Measurements from ENCODE around the gene ATP9B. TPM values are rescaled to one million over a fixed set of nuclear protein-coding genes. Genes with fewer than 3 reads are reported as not detected.

The ATP9B gene
- total RNA-seq, 1 donor from 2014 or later = 12.6 TPM

DNA sequence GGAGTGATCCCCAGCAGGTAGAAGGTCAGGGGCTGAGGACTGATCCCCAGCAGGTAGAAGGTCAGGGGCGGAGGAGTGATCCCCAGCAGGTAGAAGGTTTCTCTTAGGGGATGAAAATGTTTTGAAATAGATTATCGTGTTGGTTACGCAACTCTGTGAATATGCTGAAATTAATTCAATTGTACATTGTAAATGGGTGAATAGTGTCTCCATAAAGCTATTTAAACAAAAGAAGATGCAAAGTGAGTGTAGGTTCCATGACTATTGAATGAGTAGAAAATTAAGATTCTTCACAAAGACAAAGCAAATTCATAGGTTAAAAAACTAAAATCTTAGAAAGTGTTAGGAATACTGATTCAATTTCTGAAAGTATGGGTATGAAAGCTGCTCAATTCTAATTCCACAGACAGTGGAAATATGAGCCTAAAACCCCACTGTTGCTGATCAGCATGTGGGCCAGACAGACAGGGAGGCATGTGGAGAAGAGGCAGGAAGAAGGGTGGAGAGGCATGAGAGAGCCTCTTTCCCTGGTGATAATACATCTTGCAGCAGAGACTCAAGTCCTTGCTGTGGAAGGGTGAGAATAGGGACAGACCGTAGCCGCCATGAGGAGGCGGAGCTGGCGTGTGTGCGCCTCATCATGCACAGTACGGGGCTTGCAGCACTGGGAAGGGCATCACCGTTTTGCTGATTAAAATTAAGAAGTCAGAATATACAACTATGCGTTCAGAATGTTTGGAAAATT, 240.6 kb downstream of the ATP9B start:
- Histone ChIP-seq H3K27ac (replicated peaks) (no peak overlapping the region), H3K27me3 (ENCODE audit: low read depth) (no peaks in the 10 kb centered on the region), H3K4me3 (no peak overlapping the region), H3K4me1 (no peaks in the 10 kb centered on the region), H3K36me3 (peaks cover 59% of the 10 kb centered on the region), H3K9me3 (replicated peaks) (no peaks in the 10 kb centered on the region)
- intact Hi-C loops (cut with micrococcal nuclease) = no loop called here
- DNase-seq = no peak
- TF ChIP-seq, protein P1, sequence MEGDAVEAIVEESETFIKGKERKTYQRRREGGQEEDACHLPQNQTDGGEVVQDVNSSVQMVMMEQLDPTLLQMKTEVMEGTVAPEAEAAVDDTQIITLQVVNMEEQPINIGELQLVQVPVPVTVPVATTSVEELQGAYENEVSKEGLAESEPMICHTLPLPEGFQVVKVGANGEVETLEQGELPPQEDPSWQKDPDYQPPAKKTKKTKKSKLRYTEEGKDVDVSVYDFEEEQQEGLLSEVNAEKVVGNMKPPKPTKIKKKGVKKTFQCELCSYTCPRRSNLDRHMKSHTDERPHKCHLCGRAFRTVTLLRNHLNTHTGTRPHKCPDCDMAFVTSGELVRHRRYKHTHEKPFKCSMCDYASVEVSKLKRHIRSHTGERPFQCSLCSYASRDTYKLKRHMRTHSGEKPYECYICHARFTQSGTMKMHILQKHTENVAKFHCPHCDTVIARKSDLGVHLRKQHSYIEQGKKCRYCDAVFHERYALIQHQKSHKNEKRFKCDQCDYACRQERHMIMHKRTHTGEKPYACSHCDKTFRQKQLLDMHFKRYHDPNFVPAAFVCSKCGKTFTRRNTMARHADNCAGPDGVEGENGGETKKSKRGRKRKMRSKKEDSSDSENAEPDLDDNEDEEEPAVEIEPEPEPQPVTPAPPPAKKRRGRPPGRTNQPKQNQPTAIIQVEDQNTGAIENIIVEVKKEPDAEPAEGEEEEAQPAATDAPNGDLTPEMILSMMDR (IDR thresholded peaks at IDR 0.05; ENCODE audit: borderline replicate concordance) = no peak

GRCh38 chr18:79314838-79315388, 245.7 kb downstream of the ATP9B start:
- DNase-seq = no peak
- intact Hi-C loops (cut with micrococcal nuclease) = no loop called here
- peaks cover 40% of the 10 kb centered on the region for H3K36me3 ChIP-seq

DNA sequence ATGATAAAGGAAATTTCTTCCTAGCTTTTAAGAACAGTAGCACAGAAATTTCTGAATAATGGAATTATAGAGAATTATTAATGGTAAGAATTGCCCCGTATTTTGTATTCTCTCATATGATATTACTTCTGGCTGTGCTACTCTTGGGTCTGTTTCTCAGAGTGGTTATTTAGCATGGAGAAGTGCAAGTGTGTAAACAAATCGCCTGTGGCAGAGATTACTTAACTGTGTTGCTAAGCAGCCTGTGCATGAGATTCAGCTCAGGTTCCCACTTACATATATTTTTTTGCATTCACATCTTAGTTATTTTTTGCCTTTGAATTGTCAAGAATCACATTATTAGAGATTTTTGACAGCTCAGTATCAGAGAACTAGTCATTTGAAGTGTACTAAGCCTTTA, 246.4 kb downstream of the ATP9B start:
- Histone ChIP-seq H3K27me3 (ENCODE audit: low read depth) (no peaks in the 10 kb centered on the region), H3K4me1 (no peaks in the 10 kb centered on the region), H3K9me3 (replicated peaks) (peaks cover 7% of the 10 kb centered on the region), H3K27ac (replicated peaks) (no peak overlapping the region), H3K4me3 (no peak overlapping the region), H3K36me3 (peaks cover 38% of the 10 kb centered on the region)
- intact Hi-C loops (cut with micrococcal nuclease) = no loop called here
- TF ChIP-seq, protein P1 (IDR thresholded peaks at IDR 0.05; ENCODE audit: borderline replicate concordance) = no peak
- DNase-seq = no peak

More at GRCh38 chr18:79314838-79315388, 245.7 kb downstream of the ATP9B start:
- TF ChIP-seq, protein P1 (IDR thresholded peaks at IDR 0.05; ENCODE audit: borderline replicate concordance) = no peak
- Histone ChIP-seq H3K9me3 (replicated peaks) (peaks cover 7% of the 10 kb centered on the region), H3K27ac (replicated peaks) (no peak overlapping the region), H3K27me3 (ENCODE audit: low read depth) (no peaks in the 10 kb centered on the region), H3K4me3 (no peak overlapping the region), H3K4me1 (no peaks in the 10 kb centered on the region)

DNA sequence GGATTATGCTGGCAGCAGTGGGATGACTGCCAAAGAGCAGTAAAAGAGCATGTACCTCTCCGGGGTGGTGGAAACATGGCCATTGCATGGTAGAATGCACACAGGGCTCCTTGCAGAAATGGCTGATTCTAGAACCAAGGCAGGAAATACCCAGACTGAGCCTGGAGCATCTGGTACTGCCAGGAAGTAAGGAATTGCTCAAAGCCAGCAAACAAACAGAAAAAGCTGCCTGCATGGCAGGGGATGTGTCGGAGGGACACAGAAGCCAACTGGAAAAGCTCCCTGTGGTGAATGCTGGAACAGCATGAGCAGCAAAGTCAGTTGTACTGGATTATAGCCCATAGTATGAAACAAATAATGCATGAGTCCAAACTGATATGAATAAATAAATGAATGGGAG, 248.5 kb downstream of the ATP9B start:
- intact Hi-C loops (cut with micrococcal nuclease) = no loop called here
- TF ChIP-seq, protein P1 (IDR thresholded peaks at IDR 0.05; ENCODE audit: borderline replicate concordance) = no peak
- DNase-seq = no peak
- no peaks in the 10 kb centered on the region for H3K27me3 ChIP-seq (ENCODE audit: low read depth)
- H3K4me1 ChIP-seq = no peaks in the 10 kb centered on the region
- H3K9me3 ChIP-seq (replicated peaks) = peaks cover 7% of the 10 kb centered on the region
- peaks cover 33% of the 10 kb centered on the region for H3K36me3 ChIP-seq
- H3K4me3 ChIP-seq = no peak overlapping the region
- H3K27ac ChIP-seq (replicated peaks) = no peak overlapping the region

DNA sequence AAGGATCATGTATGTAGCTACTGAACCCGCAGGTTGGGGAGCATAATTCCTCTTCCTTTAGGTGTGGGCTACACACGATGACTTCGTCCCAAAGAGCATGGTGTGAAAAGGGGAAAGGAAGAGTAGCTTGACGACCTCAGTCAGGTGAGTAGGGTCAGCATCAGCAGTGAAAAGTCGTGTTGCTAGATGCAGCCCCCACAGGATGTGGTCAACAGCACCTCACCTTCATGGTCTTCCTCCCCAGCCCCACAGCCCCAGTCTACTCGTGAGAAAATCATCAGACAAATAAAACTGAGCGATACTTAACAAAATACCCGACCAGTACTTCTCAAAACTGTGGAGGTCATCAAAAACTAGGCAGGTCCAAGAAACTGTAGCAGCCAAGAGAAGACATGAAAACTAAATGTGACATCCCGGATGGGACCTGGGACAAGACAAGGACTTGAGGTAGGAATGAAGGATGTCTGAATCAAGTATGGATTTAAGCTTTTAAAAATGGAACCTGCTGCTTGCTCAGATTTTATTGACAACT, 249.0 kb downstream of the ATP9B start:
- intact Hi-C loops (cut with micrococcal nuclease) = no loop called here
- H3K4me1 ChIP-seq = no peaks in the 10 kb centered on the region
- TF ChIP-seq, protein P1 (IDR thresholded peaks at IDR 0.05; ENCODE audit: borderline replicate concordance) = no peak
- no peak overlapping the region for H3K4me3 ChIP-seq
- H3K27me3 ChIP-seq (ENCODE audit: low read depth) = no peaks in the 10 kb centered on the region
- peaks cover 38% of the 10 kb centered on the region for H3K36me3 ChIP-seq
- no peak for DNase-seq
- H3K27ac ChIP-seq (replicated peaks) = no peak overlapping the region
- H3K9me3 ChIP-seq (replicated peaks) = peaks cover 7% of the 10 kb centered on the region

All from left ventricle myocardium inferior (tissue), 1 donor.